ENCODE data around the gene CALHM3.

GRCh38 chr10:103428989-103429643, 49.9 kb downstream of the CALHM3 start:
- TF ChIP-seq POLR2A (IDR thresholded peaks at IDR 0.05; ENCODE audit: low read length) (no peak), GATA1 (IDR thresholded peaks at IDR 0.05; ENCODE audit: low read depth, low read length) (no peak)
